LNCAP (cell line): ENCODE results near the gene SLC4A3.

Experiments used
- CTCF ChIP-seq: fragments of 450-650 bp; IDR thresholded peaks from 2 replicates; pipeline ENCODE4 v1.5.1; 2017; ENCODE audit warnings: mild to moderate bottlenecking

The SLC4A3 gene

GRCh38 chr2:219624565-219624964 lies 2.9 kb upstream of the SLC4A3 start:
- TF ChIP-seq CTCF = no peak

GRCh38 chr2:219625179-219625578 lies 2.3 kb upstream of the SLC4A3 start:
- no peak for TF ChIP-seq CTCF

GRCh38 chr2:219626540-219626939 lies 890 bp upstream of the SLC4A3 start:
- TF ChIP-seq CTCF = no peak

- TF ChIP-seq CTCF = no peak
These were observed 980 bp downstream of the SLC4A3 start for GRCh38 chr2:219628235-219628985.

- no peak for TF ChIP-seq CTCF
These were observed 1.8 kb downstream of the SLC4A3 start for GRCh38 chr2:219628986-219629901.

- TF ChIP-seq CTCF = no peak
These were observed 2.7 kb downstream of the SLC4A3 start for GRCh38 chr2:219629976-219630695.

GRCh38 chr2:219630770-219631405 lies 3.5 kb downstream of the SLC4A3 start:
- no peak for TF ChIP-seq CTCF
